Measurements from ENCODE around the gene TNRC6B. TPM values are rescaled to one million over a fixed set of nuclear protein-coding genes. Genes with fewer than 3 reads are reported as not detected.

The TNRC6B gene
- total and polyA plus RNA-seq, 2 of the 13 experiments (the other 11 are each of a cell fraction or from before 2014, with no cell fraction given): 8.9 to 13.2 TPM

GRCh38 chr22:40273319-40273718, 95.6 kb downstream of the TNRC6B start (continued):
- TF ChIP-seq ZNF451 (CRISPR knock-in tag; IDR thresholded peaks at IDR 0.05) (no peak), ZNF382 (CRISPR knock-in tag; IDR thresholded peaks at IDR 0.05; ENCODE audit: borderline replicate concordance) (no peak), ZNF280D (CRISPR knock-in tag; IDR thresholded peaks at IDR 0.05) (no peak), PITX1 (CRISPR knock-in tag; IDR thresholded peaks at IDR 0.05) (no peak)

GRCh38 chr22:40276996-40277823, 99.5 kb downstream of the TNRC6B start:
- intact Hi-C loops (cut with micrococcal nuclease; ENCODE audit: unreplicated experiment) (no loop called here), in situ Hi-C loops (cut with HindIII; ENCODE audit: extremely low pct_ligation_motif_present, low pct_unique_long_range_greater_than_20kb) (no loop called here)
- WGBS (ENCODE audit: low lambda C conversion rate): 98% methylated on average over 10 of the region's 10 CpGs
- Histone ChIP-seq H3K27me3 (ENCODE audit: control insufficient read depth in 1 of 2, insufficient read depth in 2 of 2, low read length in 2 of 2) (no peaks in the 10 kb centered on the region), H3K27ac (ENCODE audit: extremely low read length, insufficient read depth, low read length) (no peak overlapping the region), H3K4me2 (ENCODE audit: low read depth, low read length) (no peak overlapping the region), H3K79me2 (ENCODE audit: insufficient read depth, low read length) (no peaks in the 10 kb centered on the region), H3K36me3 (replicated peaks in 1 of 2; ENCODE audit: control insufficient read depth in 1 of 2, insufficient read depth in 2 of 2, low read length in 2 of 2) (peaks cover 11 to 17% of the 10 kb centered on the region in 2 experiments), H3K4me1 (ENCODE audit: insufficient read depth, low read length) (peaks cover 25% of the 10 kb centered on the region), H2AFZ (ENCODE audit: low read length) (no peak overlapping the region), H3K9ac (ENCODE audit: insufficient read depth, low read depth, low read length) (no peak overlapping the region), H3K9me3 (ENCODE audit: low read length) (no peaks in the 10 kb centered on the region), H4K20me1 (ENCODE audit: insufficient read depth, low read length) (no peaks in the 10 kb centered on the region), H3K4me3 (replicated peaks in 1 of 3; ENCODE audit: insufficient read depth in 1 of 3, low read depth in 2 of 3, low read length in 3 of 3) (no peak overlapping the region)
- no TSS peak for BruUV-seq (replicated peaks)
- no peak for FAIRE-seq
- ChIA-PET CTCF (ENCODE audit: low intra/inter-chr PET ratio, low total read pairs) (no interaction called here), POLR2A (no interaction called here)
- DNase-seq (ENCODE audit: low spot score): no peak
- ATAC-seq: no peak
- TF ChIP-seq THAP11 (CRISPR knock-in tag; IDR thresholded peaks at IDR 0.05) (no peak), GATA4 (IDR thresholded peaks at IDR 0.05; ENCODE audit: borderline replicate concordance, low read depth) (no peak), ZBTB20 (CRISPR knock-in tag; IDR thresholded peaks at IDR 0.05; ENCODE audit: borderline replicate concordance, low read depth) (no peak), ZNF337 (CRISPR knock-in tag; IDR thresholded peaks at IDR 0.05; ENCODE audit: borderline replicate concordance, low read depth) (no peak), PHF21A (CRISPR knock-in tag; IDR thresholded peaks at IDR 0.05) (no peak), ZBTB21 (CRISPR knock-in tag; IDR thresholded peaks at IDR 0.05) (no peak), PLRG1 (conservative IDR thresholded peaks at IDR 0.05) (no peak), IRX3 (CRISPR knock-in tag; IDR thresholded peaks at IDR 0.05; ENCODE audit: borderline replicate concordance, low read depth) (no peak), HOXA5 (CRISPR knock-in tag; IDR thresholded peaks at IDR 0.05) (no peak)
